Measurements from ENCODE around the gene PAFAH1B1.

- no peak for TF ChIP-seq CTCF (IDR thresholded peaks at IDR 0.05)
- no peak for TF ChIP-seq POLR2A (IDR thresholded peaks at IDR 0.05)
These were observed 18.2 kb downstream of the PAFAH1B1 start for GRCh38 chr17:2611627-2612026.

Measured in adrenal gland (tissue), 5 donors.